HG03457 (cell line): Measurements from ENCODE around the gene FNDC3B.
A peak's percentile ranks its signal among the peaks of the same experiment; 100 is the strongest.

Source experiments
- ATAC-seq: cut with Tn5 transposase; IDR thresholded peaks from one replicate; pipeline ENCODE4 v1.9.1; 2021; ENCODE audit warnings: moderate number of reproducible peaks; ENCODE audit not compliant: unreplicated experiment

FNDC3B gene

GRCh38 chr3:172277151-172277652, 237.8 kb downstream of the FNDC3B start:
- ATAC-seq, result no peak

GRCh38 chr3:172279191-172279640, 239.8 kb downstream of the FNDC3B start:
- no peak for ATAC-seq

DNA sequence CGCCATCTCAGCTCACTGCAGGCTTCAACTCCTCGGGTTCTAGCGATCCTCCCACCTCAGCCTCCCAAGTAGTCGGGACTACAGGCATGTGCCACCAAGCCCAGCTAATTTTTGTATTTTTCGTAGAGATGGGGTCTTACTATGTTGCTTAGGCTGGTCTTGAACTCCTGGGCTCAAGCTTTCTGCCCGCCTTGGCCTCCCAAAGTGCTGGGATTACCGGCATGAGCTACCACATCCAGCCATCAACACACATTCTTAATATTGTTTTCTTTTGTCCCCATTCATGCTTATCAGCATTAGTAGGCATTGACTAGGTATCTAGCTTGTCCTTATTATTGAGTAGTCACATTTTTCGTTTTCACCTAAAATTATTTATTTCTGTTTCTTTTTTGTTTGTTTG, 240.6 kb downstream of the FNDC3B start:
- no peak for ATAC-seq

- no peak for ATAC-seq
Measured at GRCh38 chr3:172280406-172281051, 241.2 kb downstream of the FNDC3B start.

DNA sequence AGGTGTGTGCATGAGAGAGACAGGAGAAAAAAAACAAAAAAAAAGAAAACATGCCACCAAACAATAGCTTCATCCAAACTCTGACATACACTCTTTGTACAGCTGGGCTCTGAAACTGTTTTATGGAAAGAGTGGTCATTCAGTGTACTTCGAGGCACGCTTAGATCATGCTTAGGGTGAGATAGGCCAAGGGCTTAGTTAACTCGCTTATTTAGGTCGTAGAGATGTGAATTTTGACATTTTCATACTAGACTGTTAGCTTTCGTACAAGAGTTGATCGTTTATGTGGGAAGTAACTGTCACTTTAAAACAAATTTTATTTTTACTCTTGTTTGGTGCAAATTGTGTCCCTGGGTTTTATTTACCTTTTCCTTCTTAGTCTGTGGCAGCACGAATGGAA, 242.5 kb downstream of the FNDC3B start:
- no peak for ATAC-seq

DNA sequence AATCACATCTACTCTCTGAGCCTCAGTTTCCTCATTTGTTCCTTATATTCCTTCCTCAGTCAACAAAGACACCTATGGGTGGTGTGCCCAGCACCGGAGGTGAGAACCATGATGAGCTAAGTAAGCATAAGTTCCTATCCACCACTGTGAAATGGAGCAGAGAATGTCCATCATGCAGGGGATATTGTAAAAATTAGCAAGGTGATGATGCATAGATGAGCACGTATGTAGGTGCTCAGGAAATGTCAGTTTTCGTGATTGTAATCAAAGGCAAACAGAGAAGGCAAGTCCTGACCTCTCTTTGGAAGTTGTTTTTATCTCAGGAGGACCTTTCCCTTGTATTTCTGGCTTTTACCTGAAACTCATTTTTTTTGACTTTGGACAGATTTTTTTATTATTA, 243.5 kb downstream of the FNDC3B start:
- ATAC-seq, result no peak

GRCh38 chr3:172283841-172284357, 244.5 kb downstream of the FNDC3B start:
- ATAC-seq, result no peak

DNA sequence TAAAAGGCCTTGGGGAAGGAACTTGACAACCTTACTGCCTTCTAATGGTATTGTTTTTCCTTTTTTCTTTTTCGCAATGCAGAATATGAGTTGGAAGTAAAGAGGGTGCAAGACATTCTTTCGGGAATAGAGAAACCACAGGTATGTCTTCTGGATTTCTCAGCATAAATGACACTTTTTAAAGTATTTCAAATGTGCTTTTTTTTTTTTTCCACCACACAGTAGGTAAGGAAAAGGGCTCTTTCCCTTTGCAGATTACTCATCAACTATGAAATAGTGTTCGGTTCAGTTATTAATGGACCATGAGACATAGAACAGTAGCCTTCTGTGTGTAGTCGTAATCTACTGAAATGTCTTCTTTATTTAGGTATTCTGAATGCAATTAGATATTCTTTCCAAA, 246.5 kb downstream of the FNDC3B start:
- no peak for ATAC-seq

DNA sequence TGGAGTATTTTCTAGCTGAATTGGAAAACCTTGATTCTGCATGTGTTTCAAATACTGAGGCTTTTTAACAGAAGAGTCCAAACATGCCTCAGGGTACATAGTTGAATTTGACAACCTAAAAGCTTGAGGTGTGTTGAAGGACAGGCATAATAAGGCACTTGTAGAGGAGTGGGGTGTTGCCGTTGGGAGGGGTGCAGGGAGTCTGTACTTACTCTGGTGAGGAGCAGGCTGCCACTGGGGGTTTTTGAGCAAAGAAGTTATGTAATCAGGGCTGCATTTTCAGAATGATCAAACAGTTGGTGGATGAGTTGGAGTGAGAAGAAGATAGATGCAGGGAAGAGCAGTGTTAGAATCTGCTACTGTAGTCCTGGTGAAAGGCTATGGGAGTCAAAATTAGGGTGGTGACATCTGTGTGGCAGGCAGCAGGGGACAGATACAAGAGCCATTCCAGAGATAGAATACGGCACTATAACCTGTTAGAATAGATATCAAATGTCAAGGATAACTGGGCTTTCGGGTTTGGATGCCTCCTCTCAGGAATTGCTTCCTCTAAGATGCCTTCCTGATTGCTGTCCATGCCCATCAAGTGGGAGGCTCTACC, 247.3 kb downstream of the FNDC3B start:
- ATAC-seq, result no peak

DNA sequence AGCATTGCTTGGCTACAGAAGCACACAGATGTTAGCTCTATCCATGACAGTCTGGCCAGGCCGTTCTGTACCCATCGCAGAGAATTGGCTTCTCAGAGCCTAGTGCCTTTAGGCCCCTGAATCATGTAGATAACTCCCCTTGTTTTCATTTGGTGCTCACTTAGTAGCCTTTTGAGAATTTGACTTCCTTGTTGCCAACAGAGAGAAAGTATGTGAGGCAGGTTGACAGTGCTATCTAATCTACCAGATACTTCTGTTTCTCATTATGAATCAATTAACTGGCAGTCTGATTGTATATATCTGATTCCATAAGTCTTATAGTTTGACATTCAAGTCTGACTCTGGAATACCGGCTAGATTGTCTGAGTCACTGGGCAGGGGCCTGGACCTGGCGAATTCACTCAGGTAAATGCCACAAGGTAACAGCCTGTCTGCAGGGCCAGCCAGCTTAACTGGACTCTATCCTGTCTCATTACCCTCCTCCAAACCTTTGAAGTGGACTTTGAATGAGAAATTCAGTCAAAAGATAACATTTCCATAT, 248.6 kb downstream of the FNDC3B start:
- no peak for ATAC-seq

DNA sequence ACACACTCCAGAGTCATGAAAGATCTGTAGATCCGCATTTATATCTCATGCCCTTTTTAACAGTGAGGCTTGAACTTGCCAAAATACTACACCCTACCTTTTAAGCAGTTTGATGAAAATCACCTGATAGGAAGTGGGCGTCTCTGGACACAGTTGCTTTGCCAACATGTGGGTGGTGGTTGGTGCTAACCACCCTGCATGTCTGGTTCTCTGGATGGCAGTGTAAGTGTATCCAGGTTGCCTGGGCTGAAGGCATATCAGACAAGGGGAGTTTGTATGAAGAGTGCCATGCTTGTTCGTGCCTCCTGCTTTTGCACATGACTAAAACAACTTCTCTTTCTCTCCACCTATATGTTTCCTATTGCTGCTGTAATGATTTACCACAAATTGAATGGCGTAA, 249.3 kb downstream of the FNDC3B start:
- ATAC-seq, result no peak

DNA sequence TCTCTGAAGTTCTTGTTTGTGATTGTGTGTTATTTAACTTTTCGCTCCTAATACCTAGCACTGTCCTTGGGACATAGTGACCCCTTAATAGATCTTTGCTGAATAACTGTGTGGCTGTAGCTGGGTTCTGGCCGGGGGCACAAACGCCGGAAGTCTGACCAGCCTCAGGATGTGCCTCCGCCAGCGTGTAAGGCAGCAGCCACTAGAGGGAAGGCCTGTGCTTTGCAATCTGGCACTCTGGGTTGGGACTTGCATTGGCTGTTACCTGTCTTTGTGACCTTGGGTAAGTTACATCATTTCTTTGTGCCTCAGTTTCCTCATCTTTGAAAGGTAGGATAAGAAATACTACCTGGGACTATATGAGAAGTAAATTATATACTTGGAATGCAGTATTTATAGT, 250.2 kb downstream of the FNDC3B start:
- ATAC-seq, result peak; percentile 95

- no peak for ATAC-seq
Measured at GRCh38 chr3:172290457-172290856, 251.1 kb downstream of the FNDC3B start.

- ATAC-seq, result no peak
Measured at GRCh38 chr3:172291650-172292049, 252.3 kb downstream of the FNDC3B start.

GRCh38 chr3:172292422-172292821, 253.0 kb downstream of the FNDC3B start:
- no peak for ATAC-seq

DNA sequence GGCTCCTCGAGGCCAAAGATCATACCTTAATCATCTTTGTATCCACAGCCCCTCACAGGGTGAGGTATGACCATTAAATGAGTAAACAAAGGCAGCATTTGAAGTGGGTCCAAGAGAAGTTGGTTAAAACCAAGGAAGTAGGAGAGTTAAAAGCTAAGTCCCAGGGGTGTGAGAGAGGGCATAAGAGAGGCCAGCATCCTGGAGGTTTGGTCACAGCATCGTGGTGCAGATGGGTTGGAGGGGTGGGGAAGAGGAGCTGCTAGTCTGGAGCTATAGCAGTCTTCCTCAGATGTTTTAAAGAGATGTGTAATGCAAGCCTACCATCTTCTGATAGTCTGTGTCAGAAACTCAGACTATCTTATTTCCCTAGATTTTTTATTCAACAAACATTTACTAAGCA, 253.7 kb downstream of the FNDC3B start:
- no peak for ATAC-seq

DNA sequence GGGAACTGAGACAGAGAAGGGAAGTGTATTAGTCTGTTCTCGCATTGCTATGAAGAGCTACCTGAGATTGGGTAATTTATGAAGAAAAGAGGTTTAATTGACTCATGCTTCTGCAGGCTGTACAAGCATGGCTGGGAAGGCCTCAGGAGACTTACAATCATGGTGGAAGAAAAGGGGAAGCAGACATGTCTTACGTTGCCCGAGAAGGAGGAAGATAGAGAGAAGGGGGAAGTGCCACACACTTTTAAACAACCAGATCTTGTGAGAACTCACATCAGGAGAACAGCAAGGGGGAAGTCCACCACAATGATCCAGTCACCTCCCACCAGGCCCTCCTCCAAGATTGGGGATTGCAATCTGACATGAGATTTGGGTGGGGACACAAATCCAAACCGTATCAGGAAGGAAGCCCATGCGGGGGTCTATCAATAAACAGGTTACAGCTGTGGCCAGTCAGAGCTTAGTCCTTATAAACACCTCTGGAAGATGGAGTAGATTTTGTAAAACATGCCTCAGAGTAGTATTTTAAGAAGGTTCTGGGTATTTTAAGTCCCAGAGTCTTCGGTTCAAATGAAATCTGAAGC, 254.9 kb downstream of the FNDC3B start:
- no peak for ATAC-seq

GRCh38 chr3:172296248-172296974, 257.0 kb downstream of the FNDC3B start:
- no peak for ATAC-seq

DNA sequence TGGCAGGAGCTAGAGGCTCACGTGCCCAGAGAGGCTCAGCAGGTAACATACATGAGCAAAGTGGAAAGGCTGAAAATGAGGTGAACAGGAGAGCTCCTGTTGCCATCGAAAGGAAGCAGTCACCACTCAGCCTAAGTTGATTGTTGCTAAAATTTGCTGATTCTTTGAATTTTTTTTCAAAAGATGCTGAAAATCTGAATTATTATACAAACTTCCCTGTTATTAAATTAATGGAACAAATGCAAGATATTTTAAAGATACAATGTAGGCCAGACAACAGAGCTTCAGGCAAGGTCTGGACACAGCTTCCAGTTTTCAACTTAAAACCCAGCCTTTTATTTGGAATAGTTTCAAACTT, 257.6 kb downstream of the FNDC3B start:
- no peak for ATAC-seq

GRCh38 chr3:172298247-172298646, 258.9 kb downstream of the FNDC3B start:
- no peak for ATAC-seq

DNA sequence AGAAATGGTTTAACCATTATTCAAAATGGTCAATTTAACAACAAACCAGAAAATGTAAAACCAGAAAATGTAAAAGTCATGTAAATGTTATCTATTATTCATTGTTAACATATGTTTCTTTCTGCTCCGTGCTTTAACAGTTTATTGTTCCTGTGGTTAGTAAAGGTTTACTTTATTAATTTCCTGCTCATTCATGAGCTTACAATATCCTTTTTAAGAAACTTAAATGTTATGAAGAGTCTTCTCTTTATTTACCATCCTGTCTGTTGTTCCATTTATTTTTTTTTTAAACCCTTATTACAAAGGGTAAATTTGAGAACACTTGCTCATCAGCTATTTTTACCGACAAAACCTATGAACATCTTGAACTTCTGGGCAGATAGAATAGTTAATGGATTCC, 260.8 kb downstream of the FNDC3B start:
- ATAC-seq, result no peak
